DOHH2 (cell line): ENCODE data around the gene TFB2M.

Source experiments
- H3F3A ChIP-seq: fragments of 200-600 bp; sonication (generic), shearing (Covaris generic); 2 replicates; pipeline ENCODE4 v1.6.0; 2016; ENCODE audit warnings: antibody characterized with exemption, mild to moderate bottlenecking; ENCODE audit not compliant: control insufficient read depth, insufficient read depth
- H3K27ac ChIP-seq: fragments of 200-600 bp; sonication (generic); 2 replicates; pipeline ENCODE4 v1.5.1; 2014; ENCODE audit warnings: low read depth, mild to moderate bottlenecking, low read length, moderate library complexity
- H3K27me3 ChIP-seq: fragments of 200-600 bp; sonication (generic); 2 replicates; pipeline ENCODE4 v1.6.1; 2014; ENCODE audit warnings: mild to moderate bottlenecking, low read length, mixed read lengths; ENCODE audit not compliant: control insufficient read depth
- H3K36me3 ChIP-seq: fragments of 200-600 bp; sonication (generic); 2 replicates; pipeline ENCODE4 v1.6.1; 2014; ENCODE audit warnings: mild to moderate bottlenecking, low read length, moderate library complexity, mixed read lengths; ENCODE audit not compliant: control insufficient read depth
- H3K4me1 ChIP-seq: fragments of 200-600 bp; sonication (generic); 2 replicates; pipeline ENCODE4 v1.6.1; 2014; ENCODE audit warnings: mild to moderate bottlenecking, low read length, mixed read lengths; ENCODE audit not compliant: control insufficient read depth
- H3K4me2 ChIP-seq: fragments of 200-600 bp; sonication (generic); 2 replicates; pipeline ENCODE4 v1.6.0; 2014; ENCODE audit warnings: mild to moderate bottlenecking, low read length, moderate library complexity
- H3K4me3 ChIP-seq: fragments of 200-600 bp; sonication (generic); 2 replicates; pipeline ENCODE4 v1.5.1; 2014; ENCODE audit warnings: mild to moderate bottlenecking, low read length, mixed read lengths
- H3K79me2 ChIP-seq: fragments of 200-600 bp; sonication (generic); 2 replicates; pipeline ENCODE4 v1.6.1; 2014; ENCODE audit warnings: mild to moderate bottlenecking, low read length, mixed read lengths; ENCODE audit not compliant: control insufficient read depth
- H3K9me2 ChIP-seq: fragments of 200-600 bp; sonication (generic); replicated peaks from 2 replicates; pipeline ENCODE4 v1.6.1; 2014; ENCODE audit warnings: mild to moderate bottlenecking, low read length, mixed read lengths; ENCODE audit not compliant: control insufficient read depth
- H3K9me3 ChIP-seq: fragments of 200-600 bp; sonication (generic); 2 replicates; pipeline ENCODE4 v1.6.1; 2014; ENCODE audit warnings: antibody characterized with exemption, low read length, mixed read lengths; ENCODE audit not compliant: control insufficient read depth, insufficient read depth
- H4K20me1 ChIP-seq: fragments of 200-600 bp; sonication (generic); 2 replicates; pipeline ENCODE4 v1.6.0; 2014; ENCODE audit warnings: low read depth, mild to moderate bottlenecking, antibody characterized with exemption, low read length, moderate library complexity; ENCODE audit not compliant: control insufficient read depth, insufficient read depth
- CTCF ChIP-seq: fragments of 200-600 bp; sonication (generic); IDR thresholded peaks from one replicate; pipeline ENCODE4 v1.5.1; 2014; ENCODE audit warnings: antibody characterized with exemption, mild to moderate bottlenecking, low read depth, low read length; ENCODE audit not compliant: poor library complexity, severe bottlenecking
- EZH2phosphoT487 ChIP-seq: fragments of 200-600 bp; sonication (generic); IDR thresholded peaks from 2 replicates; pipeline ENCODE4 v1.6.1; 2017; ENCODE audit warnings: borderline replicate concordance, mild to moderate bottlenecking, antibody characterized with exemption, low read length, moderate library complexity, mixed read lengths

Gene TFB2M

GRCh38 chr1:246513619-246514343 is 52.3 kb downstream of the TFB2M start:
- Histone ChIP-seq H3K4me1 (no peaks in the 10 kb centered on the region), H3K27ac (no peak overlapping the region), H3K79me2 (no peaks in the 10 kb centered on the region), H3K9me3 (peaks cover 48% of the 10 kb centered on the region), H3K27me3 (no peaks in the 10 kb centered on the region), H3K4me2 (no peak overlapping the region), H3F3A (no peaks in the 10 kb centered on the region), H3K9me2 (no peaks in the 10 kb centered on the region), H3K36me3 (no peaks in the 10 kb centered on the region), H3K4me3 (no peak overlapping the region), H4K20me1 (no peaks in the 10 kb centered on the region)
- TF ChIP-seq CTCF (no peak), EZH2phosphoT487 (no peak)

DNA sequence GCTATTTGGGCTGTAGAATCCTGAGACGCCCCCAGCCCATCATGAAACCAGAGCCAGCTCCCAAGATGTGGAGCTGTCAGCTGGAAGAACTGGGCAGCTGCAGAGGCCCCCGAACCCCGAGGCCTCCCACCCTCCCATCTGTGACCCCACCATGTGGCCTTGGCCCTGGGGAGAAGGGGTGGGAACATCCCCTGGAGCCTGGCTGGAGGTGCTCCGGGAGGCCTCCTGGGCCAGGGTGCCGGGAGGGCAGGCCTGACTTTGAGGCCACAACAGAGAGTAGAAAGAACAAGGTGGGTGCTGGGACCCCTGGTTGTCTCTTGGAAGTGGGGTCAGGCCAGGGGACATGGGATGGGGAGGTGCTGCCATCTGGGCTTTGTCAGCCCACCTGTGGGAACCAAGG is 53.0 kb downstream of the TFB2M start:
- H3K27ac ChIP-seq = no peak overlapping the region
- H3K9me3 ChIP-seq = peaks cover 41% of the 10 kb centered on the region
- H3K79me2 ChIP-seq = no peaks in the 10 kb centered on the region
- no peak overlapping the region for H3K4me3 ChIP-seq
- H4K20me1 ChIP-seq = no peaks in the 10 kb centered on the region
- no peaks in the 10 kb centered on the region for H3K4me1 ChIP-seq
- no peaks in the 10 kb centered on the region for H3K9me2 ChIP-seq
- no peak for TF ChIP-seq CTCF
- no peak for TF ChIP-seq EZH2phosphoT487
- H3K4me2 ChIP-seq = no peak overlapping the region
- no peaks in the 10 kb centered on the region for H3F3A ChIP-seq
- H3K27me3 ChIP-seq = no peaks in the 10 kb centered on the region
- H3K36me3 ChIP-seq = no peaks in the 10 kb centered on the region

GRCh38 chr1:246512635-246513034 is 53.4 kb downstream of the TFB2M start:
- no peaks in the 10 kb centered on the region for H3K27me3 ChIP-seq
- no peak overlapping the region for H3K4me2 ChIP-seq
- H3K79me2 ChIP-seq = no peaks in the 10 kb centered on the region

More at GRCh38 chr1:246512635-246513034, 53.4 kb downstream of the TFB2M start:
- Histone ChIP-seq H3K4me3 (no peak overlapping the region), H3K36me3 (no peaks in the 10 kb centered on the region), H3K27ac (no peak overlapping the region), H3K9me2 (no peaks in the 10 kb centered on the region), H4K20me1 (no peaks in the 10 kb centered on the region), H3F3A (no peaks in the 10 kb centered on the region), H3K4me1 (peaks cover 2% of the 10 kb centered on the region), H3K9me3 (peaks cover 37% of the 10 kb centered on the region)
- TF ChIP-seq CTCF = no peak
- no peak for TF ChIP-seq EZH2phosphoT487
